Mesenchymal stem cell (in vitro differentiated cells and primary cell): ENCODE results near the gene GPR107.

ENCODE experiments used
- DNase-seq: peaks from one replicate; pipeline ENCODE4 v3.0.0-alpha.2; 2013
- H2AFZ ChIP-seq: one replicate; pipeline ENCODE4 v1.6.1; 2013; ENCODE audit warnings: low read depth, mild to moderate bottlenecking, control low read depth, inconsistent platforms, low read length, moderate library complexity
- H2AK5ac ChIP-seq: 2 replicates; pipeline ENCODE4 v1.6.1; 2013; ENCODE audit warnings: low read length, moderate library complexity, mild to moderate bottlenecking, inconsistent platforms; ENCODE audit not compliant: severe bottlenecking
- H2BK120ac ChIP-seq: one replicate; pipeline ENCODE4 v1.6.1; 2013; ENCODE audit warnings: low read depth, mild to moderate bottlenecking, inconsistent platforms, low read length, moderate library complexity
- H2BK12ac ChIP-seq, 2 experiments: one replicate each; pipeline ENCODE4 v1.6.1; 2013; ENCODE audit warnings: inconsistent platforms in 2 of 2, low read length in 2 of 2, mild to moderate bottlenecking in 2 of 2, moderate library complexity in 2 of 2, control low read depth in 1 of 2
- H2BK15ac ChIP-seq: one replicate; pipeline ENCODE4 v1.6.1; 2013; ENCODE audit warnings: mild to moderate bottlenecking, low read depth, inconsistent platforms; ENCODE audit not compliant: poor library complexity, severe bottlenecking
- H2BK5ac ChIP-seq: 2 replicates; pipeline ENCODE4 v1.6.1; 2013; ENCODE audit warnings: low read depth, mild to moderate bottlenecking, low read length, control low read depth, inconsistent platforms; ENCODE audit not compliant: poor library complexity, severe bottlenecking
- H3K14ac ChIP-seq, 2 experiments: one replicate each; pipeline ENCODE4 v1.6.1; 2013; ENCODE audit warnings: inconsistent platforms in 2 of 2, low read length in 2 of 2, control low read depth in 1 of 2, mild to moderate bottlenecking in 1 of 2, moderate library complexity in 1 of 2
- H3K18ac ChIP-seq, 2 experiments: one replicate each; pipeline ENCODE4 v1.6.1; 2013; ENCODE audit warnings: inconsistent platforms in 2 of 2, low read length in 2 of 2, control low read depth in 1 of 2, low read depth in 1 of 2, mild to moderate bottlenecking in 1 of 2
- H3K23ac ChIP-seq, 2 experiments: one replicate each; pipeline ENCODE4 v1.6.1; 2013; ENCODE audit warnings: inconsistent platforms in 2 of 2, low read length in 2 of 2, mild to moderate bottlenecking in 2 of 2, moderate library complexity in 2 of 2, control low read depth in 1 of 2
- H3K27ac ChIP-seq: 2 replicates; pipeline ENCODE4 v1.5.1; 2013; ENCODE audit warnings: mild to moderate bottlenecking, moderate library complexity, low read length, control low read depth, inconsistent platforms; ENCODE audit not compliant: poor library complexity, severe bottlenecking
- H3K27me3 ChIP-seq, 2 experiments: 2 replicates each; pipeline versions ENCODE4 v1.6.1 to v1.7.0; 2013; ENCODE audit warnings: low read length in 2 of 2, mild to moderate bottlenecking in 2 of 2, moderate library complexity in 2 of 2, control low read depth in 1 of 2, inconsistent platforms in 1 of 2; ENCODE audit not compliant: control insufficient read depth in 1 of 2, insufficient read depth in 1 of 2
- H3K36me3 ChIP-seq, 2 experiments: 2 replicates each; pipeline versions ENCODE4 v1.6.1 to v1.7.0; 2013; ENCODE audit warnings: low read length in 2 of 2, control low read depth in 1 of 2, inconsistent platforms in 1 of 2, low read depth in 1 of 2, mild to moderate bottlenecking in 1 of 2; ENCODE audit not compliant: insufficient read depth in 2 of 2, control insufficient read depth in 1 of 2
- H3K4ac ChIP-seq, 2 experiments: one replicate each; pipeline ENCODE4 v1.6.1; 2013; ENCODE audit warnings: inconsistent platforms in 2 of 2, low read length in 2 of 2, mild to moderate bottlenecking in 2 of 2, moderate library complexity in 2 of 2, control low read depth in 1 of 2, low read depth in 1 of 2
- H3K4me1 ChIP-seq: 2 replicates; pipeline ENCODE4 v1.6.1; 2013; ENCODE audit warnings: low read depth, low read length, control low read depth; ENCODE audit not compliant: control insufficient read depth, insufficient read depth
- H3K4me2 ChIP-seq: 2 replicates; pipeline ENCODE4 v1.6.1; 2013; ENCODE audit warnings: low read length, mild to moderate bottlenecking, inconsistent platforms; ENCODE audit not compliant: poor library complexity, severe bottlenecking
- H3K4me3 ChIP-seq, 2 experiments: 2 replicates each; pipeline versions ENCODE4 v1.5.1 to v1.7.0; 2013; ENCODE audit warnings: low read length in 2 of 2, mild to moderate bottlenecking in 2 of 2, control low read depth in 1 of 2, low read depth in 1 of 2; ENCODE audit not compliant: insufficient read depth in 1 of 2
- H3K79me1 ChIP-seq: replicated peaks from 2 replicates; pipeline ENCODE4 v1.6.1; 2013; ENCODE audit warnings: mild to moderate bottlenecking, control low read depth, low read length, inconsistent platforms; ENCODE audit not compliant: poor library complexity, severe bottlenecking
- H3K9ac ChIP-seq: 2 replicates; pipeline ENCODE4 v1.7.0; 2013; ENCODE audit warnings: mild to moderate bottlenecking, low read length, moderate library complexity
- H3K9me3 ChIP-seq: 2 replicates; pipeline ENCODE4 v1.7.0; 2013; ENCODE audit warnings: mild to moderate bottlenecking, low read length; ENCODE audit not compliant: control insufficient read depth
- H4K8ac ChIP-seq: one replicate; pipeline ENCODE4 v1.6.1; 2013; ENCODE audit warnings: inconsistent platforms, mild to moderate bottlenecking, low read length, moderate library complexity
- H4K91ac ChIP-seq: one replicate; pipeline ENCODE4 v1.6.1; 2013; ENCODE audit warnings: mild to moderate bottlenecking, low read length, inconsistent platforms
- WGBS: methylation state at CpG from one replicate; pipeline ENCODE4 v1.1.7; 2013; ENCODE audit warnings: mixed read lengths; 5-methylcytosine and 5-hydroxymethylcytosine counted together

The GPR107 gene

DNA sequence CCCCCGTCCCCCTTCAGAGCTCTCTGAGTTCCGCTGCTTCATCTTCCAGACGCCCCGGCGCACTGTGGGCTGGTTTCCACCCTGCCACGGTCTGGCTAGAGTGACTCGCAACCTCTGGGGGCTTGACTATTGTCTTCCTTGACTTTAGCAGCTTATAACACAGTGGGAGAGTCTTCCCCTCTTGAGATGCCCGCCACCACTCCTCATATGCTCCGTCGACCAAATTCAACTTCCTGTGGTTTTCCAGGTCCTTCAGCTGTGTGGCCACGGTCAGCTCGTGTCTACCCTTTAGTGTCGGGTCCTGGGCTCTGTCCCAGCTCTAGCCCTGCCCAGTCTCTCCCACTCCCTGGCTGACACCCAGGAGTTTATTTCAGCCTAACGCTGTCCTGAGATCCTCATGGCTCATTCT lies 90.3 kb downstream of the GPR107 start:
- Histone ChIP-seq H3K4ac (no peak overlapping the region), H3K4me2 (no peak overlapping the region), H2BK12ac (peak overlapping the region in 1 of 2 experiments; percentile 11), H2AFZ (no peak overlapping the region), H4K91ac (no peak overlapping the region), H3K27ac (no peak overlapping the region), H3K79me1 (peaks cover 1% of the 10 kb centered on the region), H3K9me3 (no peaks in the 10 kb centered on the region), H3K4me1 (peaks cover 11% of the 10 kb centered on the region), H3K18ac (no peak overlapping the region), H3K36me3 (no peaks in the 10 kb centered on the region), H3K14ac (no peak overlapping the region), H2BK15ac (no peak overlapping the region), H3K23ac (no peak overlapping the region), H2BK5ac (no peak overlapping the region), H4K8ac (no peak overlapping the region), H2AK5ac (no peak overlapping the region), H3K9ac (peak overlapping the region; percentile 45), H2BK120ac (no peak overlapping the region), H3K27me3 (peaks cover 0 to 2% of the 10 kb centered on the region in 2 experiments), H3K4me3 (peak overlapping the region in 1 of 2 experiments; percentile 58)
- 50% methylated on average over 14 of the region's 14 CpGs for WGBS
- peak; percentile 31 for DNase-seq

DNA sequence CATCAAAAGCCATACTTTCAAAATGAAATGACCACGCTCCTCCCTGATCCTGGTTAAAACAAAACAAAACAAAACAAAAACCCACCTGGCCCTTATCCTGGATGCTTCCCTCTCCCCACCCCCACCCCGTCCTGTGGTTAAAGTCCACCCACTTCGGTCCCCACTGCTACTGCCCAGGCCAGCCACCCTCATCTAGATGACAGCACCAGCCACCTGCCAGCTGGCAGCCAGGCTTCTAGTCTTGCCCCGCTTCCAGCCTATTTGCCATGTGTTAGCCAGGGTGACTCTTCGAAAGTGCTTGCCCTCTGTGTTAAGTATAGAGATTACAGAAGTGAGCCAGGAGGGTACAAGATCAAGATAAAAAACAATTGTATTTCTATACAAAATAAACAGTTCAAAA lies 91.0 kb downstream of the GPR107 start:
- Histone ChIP-seq H3K36me3 (no peaks in the 10 kb centered on the region), H2BK12ac (peak overlapping the region in 1 of 2 experiments; percentile 40), H3K4me1 (peaks cover 8% of the 10 kb centered on the region), H3K4me2 (no peak overlapping the region), H4K8ac (no peak overlapping the region), H4K91ac (no peak overlapping the region), H3K4ac (no peak overlapping the region), H3K27ac (no peak overlapping the region), H3K23ac (peak overlapping the region in 1 of 2 experiments; percentile 70), H3K18ac (peak overlapping the region in 1 of 2 experiments; percentile 42), H2BK5ac (no peak overlapping the region), H3K9me3 (no peaks in the 10 kb centered on the region), H3K4me3 (no peak overlapping the region), H3K14ac (no peak overlapping the region), H3K9ac (no peak overlapping the region), H2BK15ac (no peak overlapping the region), H3K27me3 (peaks cover 0 to 2% of the 10 kb centered on the region in 2 experiments), H2BK120ac (no peak overlapping the region), H3K79me1 (peaks cover 1% of the 10 kb centered on the region), H2AFZ (no peak overlapping the region), H2AK5ac (no peak overlapping the region)
- DNase-seq: no peak
- 100% methylated on average over 5 of the region's 5 CpGs for WGBS

DNA sequence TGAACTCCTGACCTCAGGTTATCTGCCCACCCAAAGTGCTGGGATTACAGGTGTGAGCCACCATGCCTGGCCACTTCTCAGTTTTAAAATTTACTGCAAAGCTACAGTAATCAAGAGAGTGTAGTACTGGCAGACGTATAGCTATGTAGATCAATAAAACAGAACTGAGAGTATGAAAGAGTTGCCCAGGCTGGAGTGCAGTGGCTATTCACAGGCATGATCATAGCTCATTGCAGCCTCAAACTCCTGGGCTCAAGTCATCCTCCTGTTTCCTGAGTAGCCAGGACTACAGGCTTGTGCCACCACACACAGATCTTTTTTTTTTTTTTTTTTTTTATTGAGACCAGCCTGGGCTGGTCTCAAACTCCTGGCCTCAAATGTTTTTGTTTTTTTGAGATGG lies 92.0 kb downstream of the GPR107 start:
- no peak overlapping the region for H4K91ac ChIP-seq
- H2BK12ac ChIP-seq: no peak overlapping the region
- no peak overlapping the region for H4K8ac ChIP-seq
- H3K23ac ChIP-seq: no peak overlapping the region
- WGBS: 86% methylated on average over 1 of the region's 1 CpG
- no peak overlapping the region for H2BK15ac ChIP-seq
- H3K4me2 ChIP-seq: no peak overlapping the region
- no peak overlapping the region for H3K9ac ChIP-seq
- H3K4me1 ChIP-seq: peaks cover 8% of the 10 kb centered on the region
- H3K18ac ChIP-seq: no peak overlapping the region
- no peaks in the 10 kb centered on the region for H3K9me3 ChIP-seq
- H3K4me3 ChIP-seq: no peak overlapping the region
- no peaks in the 10 kb centered on the region for H3K36me3 ChIP-seq
- no peak overlapping the region for H2AFZ ChIP-seq
- DNase-seq: no peak
- H3K27me3 ChIP-seq: peaks cover 0 to 2% of the 10 kb centered on the region in 2 experiments
- no peak overlapping the region for H3K14ac ChIP-seq
- no peak overlapping the region for H2BK120ac ChIP-seq
- no peak overlapping the region for H2BK5ac ChIP-seq
- peaks cover 1% of the 10 kb centered on the region for H3K79me1 ChIP-seq
- no peak overlapping the region for H2AK5ac ChIP-seq
- no peak overlapping the region for H3K4ac ChIP-seq
- H3K27ac ChIP-seq: no peak overlapping the region

DNA sequence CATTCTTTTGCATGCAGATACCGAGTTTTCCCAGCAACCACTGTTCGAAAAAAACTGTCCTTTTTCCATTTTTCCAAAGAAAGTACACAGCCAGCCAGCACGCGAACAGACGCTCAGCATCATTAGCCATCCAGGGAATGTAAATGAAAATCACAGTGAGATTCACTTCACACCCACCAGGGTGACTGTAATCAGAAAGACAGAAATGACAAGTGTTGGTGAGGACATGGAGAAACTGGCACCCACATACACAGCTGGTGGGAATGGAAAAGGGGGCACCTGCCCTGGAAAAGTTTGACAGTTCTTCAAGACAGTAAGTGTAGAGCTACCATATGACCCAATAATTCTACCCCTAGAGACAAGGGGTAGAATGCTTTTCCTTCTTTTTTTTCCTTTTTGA lies 93.5 kb downstream of the GPR107 start:
- no peak overlapping the region for H3K9ac ChIP-seq
- H3K4me2 ChIP-seq: no peak overlapping the region
- H3K23ac ChIP-seq: peak overlapping the region in 1 of 2 experiments; percentile 9
- H3K27ac ChIP-seq: no peak overlapping the region
- no peak overlapping the region for H2BK12ac ChIP-seq
- H2AK5ac ChIP-seq: no peak overlapping the region
- no peak overlapping the region for H4K8ac ChIP-seq
- DNase-seq: no peak
- H2AFZ ChIP-seq: no peak overlapping the region
- no peak overlapping the region for H3K4me3 ChIP-seq
- peaks cover 0 to 2% of the 10 kb centered on the region in 2 experiments for H3K27me3 ChIP-seq
- no peak overlapping the region for H3K18ac ChIP-seq
- no peak overlapping the region for H4K91ac ChIP-seq
- no peaks in the 10 kb centered on the region for H3K36me3 ChIP-seq
- WGBS: 92% methylated on average over 3 of the region's 5 CpGs
- no peak overlapping the region for H3K4ac ChIP-seq
- peaks cover 10% of the 10 kb centered on the region for H3K4me1 ChIP-seq
- H3K14ac ChIP-seq: no peak overlapping the region
- no peak overlapping the region for H2BK120ac ChIP-seq
- H3K79me1 ChIP-seq: no peaks in the 10 kb centered on the region
- no peaks in the 10 kb centered on the region for H3K9me3 ChIP-seq
- H2BK15ac ChIP-seq: no peak overlapping the region
- no peak overlapping the region for H2BK5ac ChIP-seq
